ENCODE measurements around the gene RASA2. TPM values are rescaled to one million over a fixed set of nuclear protein-coding genes. Genes with fewer than 3 reads are reported as not detected.

The RASA2 gene
- total RNA-seq, 4 donors from 2014 or later: 22.3 to 43.7 (median 33.6) TPM

DNA sequence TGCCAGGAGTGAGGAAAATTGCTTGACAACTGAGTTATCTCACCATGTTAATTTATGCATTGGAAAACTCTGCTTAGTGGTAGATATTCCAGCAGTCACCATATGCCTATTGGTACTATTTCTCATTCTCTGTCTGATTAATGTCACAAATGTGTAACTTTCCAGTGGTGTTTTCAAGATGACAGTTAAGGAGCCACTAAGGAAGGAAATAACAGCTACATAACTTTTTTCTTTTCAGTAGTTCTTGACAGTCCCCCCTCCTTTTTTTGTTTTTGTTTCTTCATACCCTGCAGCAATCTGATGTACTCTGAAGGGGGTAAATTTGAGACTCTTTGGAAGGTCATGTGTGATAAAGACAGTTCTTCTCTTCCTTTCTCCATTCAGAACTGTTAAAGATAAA lies 13.1 kb downstream of the RASA2 start:
- H3K27ac ChIP-seq: peak overlapping the region; percentile 26 to 70 (median 48)
- H3K4me1 ChIP-seq: peaks cover 0 to 9% (median 0%) of the 10 kb centered on the region in 4 donors
- H3K36me3 ChIP-seq: no peaks in the 10 kb centered on the region
- TF ChIP-seq POLR2A (IDR thresholded peaks at IDR 0.05): no peak
- TF ChIP-seq, protein P1, sequence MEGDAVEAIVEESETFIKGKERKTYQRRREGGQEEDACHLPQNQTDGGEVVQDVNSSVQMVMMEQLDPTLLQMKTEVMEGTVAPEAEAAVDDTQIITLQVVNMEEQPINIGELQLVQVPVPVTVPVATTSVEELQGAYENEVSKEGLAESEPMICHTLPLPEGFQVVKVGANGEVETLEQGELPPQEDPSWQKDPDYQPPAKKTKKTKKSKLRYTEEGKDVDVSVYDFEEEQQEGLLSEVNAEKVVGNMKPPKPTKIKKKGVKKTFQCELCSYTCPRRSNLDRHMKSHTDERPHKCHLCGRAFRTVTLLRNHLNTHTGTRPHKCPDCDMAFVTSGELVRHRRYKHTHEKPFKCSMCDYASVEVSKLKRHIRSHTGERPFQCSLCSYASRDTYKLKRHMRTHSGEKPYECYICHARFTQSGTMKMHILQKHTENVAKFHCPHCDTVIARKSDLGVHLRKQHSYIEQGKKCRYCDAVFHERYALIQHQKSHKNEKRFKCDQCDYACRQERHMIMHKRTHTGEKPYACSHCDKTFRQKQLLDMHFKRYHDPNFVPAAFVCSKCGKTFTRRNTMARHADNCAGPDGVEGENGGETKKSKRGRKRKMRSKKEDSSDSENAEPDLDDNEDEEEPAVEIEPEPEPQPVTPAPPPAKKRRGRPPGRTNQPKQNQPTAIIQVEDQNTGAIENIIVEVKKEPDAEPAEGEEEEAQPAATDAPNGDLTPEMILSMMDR (IDR thresholded peaks at IDR 0.05): no peak
- no peaks in the 10 kb centered on the region for H3K27me3 ChIP-seq
- no peak for DNase-seq
- no peak overlapping the region for H3K4me3 ChIP-seq
- H3K9me3 ChIP-seq: no peaks in the 10 kb centered on the region

DNA sequence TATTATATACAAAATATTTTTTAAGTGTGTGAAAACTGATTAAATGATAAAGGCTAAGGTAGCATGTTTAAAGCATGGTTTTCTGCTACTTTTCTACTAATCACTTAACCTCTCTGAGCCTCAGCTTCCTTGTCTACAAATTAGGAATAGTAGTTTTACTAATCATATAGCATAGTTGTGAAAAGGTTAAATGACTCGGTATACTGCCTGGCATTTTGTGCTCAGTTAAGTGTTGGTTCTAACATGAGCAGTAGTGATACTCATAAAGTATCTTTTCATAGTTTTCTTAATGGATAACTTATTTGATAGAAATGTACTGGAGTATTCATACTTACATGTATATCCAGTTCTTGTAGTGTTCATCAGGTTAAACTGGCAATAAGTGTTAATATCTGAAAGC lies 13.6 kb downstream of the RASA2 start:
- Histone ChIP-seq H3K36me3 (no peaks in the 10 kb centered on the region), H3K9me3 (no peaks in the 10 kb centered on the region), H3K4me1 (peaks cover 0 to 9% (median 0%) of the 10 kb centered on the region in 4 donors), H3K4me3 (no peak overlapping the region), H3K27ac (no peak overlapping the region), H3K27me3 (no peaks in the 10 kb centered on the region)
- DNase-seq: no peak
- no peak for TF ChIP-seq POLR2A (IDR thresholded peaks at IDR 0.05)
- TF ChIP-seq, protein P1 (IDR thresholded peaks at IDR 0.05): no peak

DNA sequence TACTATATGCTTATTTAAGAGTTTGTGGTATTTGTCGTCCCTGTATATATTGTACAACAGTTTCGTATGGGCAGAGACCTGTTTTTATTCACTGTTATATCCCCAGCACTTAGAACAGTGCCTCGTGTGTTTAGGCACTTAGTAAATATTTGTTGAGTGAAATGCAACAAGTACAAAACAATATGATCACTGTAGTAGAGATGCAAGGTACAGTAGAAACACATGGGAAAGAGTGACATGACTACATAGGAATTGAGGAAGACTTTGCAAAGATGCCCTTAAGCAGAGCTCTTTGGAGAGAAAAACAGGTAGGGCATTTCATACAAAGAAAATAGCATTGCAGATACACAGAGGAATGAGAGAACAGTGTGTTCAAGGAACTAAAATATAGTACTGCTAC lies 18.3 kb downstream of the RASA2 start:
- no peak for TF ChIP-seq POLR2A (IDR thresholded peaks at IDR 0.05)
- TF ChIP-seq, protein P1 (IDR thresholded peaks at IDR 0.05): no peak
- no peak overlapping the region for H3K4me3 ChIP-seq
- no peaks in the 10 kb centered on the region for H3K9me3 ChIP-seq
- H3K4me1 ChIP-seq: no peaks in the 10 kb centered on the region
- no peak for DNase-seq
- H3K27ac ChIP-seq: no peak overlapping the region
- no peaks in the 10 kb centered on the region for H3K36me3 ChIP-seq
- H3K27me3 ChIP-seq: no peaks in the 10 kb centered on the region

DNA sequence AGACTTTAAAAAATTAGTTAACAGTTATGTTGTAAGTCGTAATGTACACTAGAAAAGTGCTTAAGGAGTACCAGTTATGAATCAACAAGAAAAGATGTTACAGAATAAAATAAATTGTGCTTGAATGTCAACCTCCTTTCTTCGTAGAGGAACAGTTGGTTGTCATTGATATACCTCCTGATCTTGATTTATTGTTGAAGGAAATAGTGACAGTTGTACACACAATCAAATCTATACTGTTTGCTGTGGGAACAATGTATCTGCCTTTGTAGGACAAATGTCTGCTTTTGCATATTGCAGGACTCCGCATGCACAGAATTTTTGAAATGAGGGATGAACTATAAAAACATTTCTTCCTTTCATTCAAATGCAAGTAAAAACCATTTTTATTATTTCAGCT lies 19.2 kb downstream of the RASA2 start:
- Histone ChIP-seq H3K4me1 (no peaks in the 10 kb centered on the region), H3K27ac (no peak overlapping the region), H3K9me3 (no peaks in the 10 kb centered on the region), H3K36me3 (no peaks in the 10 kb centered on the region), H3K27me3 (no peaks in the 10 kb centered on the region), H3K4me3 (no peak overlapping the region)
- TF ChIP-seq, protein P1 (IDR thresholded peaks at IDR 0.05): no peak
- no peak for TF ChIP-seq POLR2A (IDR thresholded peaks at IDR 0.05)
- DNase-seq: no peak

DNA sequence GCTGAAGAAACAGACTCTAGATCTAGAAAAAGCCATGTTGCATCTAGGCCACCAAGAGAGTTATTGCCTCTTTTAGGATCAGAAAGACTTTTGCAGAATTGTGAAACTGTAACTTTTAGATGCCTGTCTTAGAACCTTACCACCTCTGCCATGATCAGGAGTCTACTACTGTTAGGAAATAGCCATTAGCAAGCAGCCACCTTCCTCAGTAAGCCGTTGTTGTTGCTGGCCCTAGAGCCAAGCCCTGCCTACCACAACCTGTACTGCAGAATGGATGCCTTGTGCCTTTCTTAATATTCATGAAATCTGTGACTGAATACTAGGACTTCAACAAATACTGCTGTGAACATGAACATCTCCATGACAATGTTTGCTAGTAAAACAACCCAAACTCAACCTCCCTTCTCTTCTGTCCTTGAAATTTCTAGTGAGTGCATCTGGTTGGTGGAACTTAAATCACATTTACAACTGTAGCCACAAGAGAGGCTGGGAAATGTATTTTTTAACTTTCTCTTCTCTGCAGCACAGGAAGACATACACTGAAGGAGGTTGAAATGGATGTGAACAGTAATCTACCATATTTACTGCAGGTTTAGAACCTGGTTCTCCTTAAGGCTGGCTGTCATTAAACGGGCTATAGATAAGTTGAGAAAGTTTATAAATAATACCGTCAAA lies 20.7 kb downstream of the RASA2 start:
- Histone ChIP-seq H3K4me3 (no peak overlapping the region), H3K36me3 (no peaks in the 10 kb centered on the region), H3K27me3 (no peaks in the 10 kb centered on the region), H3K4me1 (no peaks in the 10 kb centered on the region), H3K9me3 (no peaks in the 10 kb centered on the region), H3K27ac (no peak overlapping the region)
- no peak for TF ChIP-seq POLR2A (IDR thresholded peaks at IDR 0.05)
- TF ChIP-seq, protein P1 (IDR thresholded peaks at IDR 0.05): no peak
- no peak for DNase-seq

DNA sequence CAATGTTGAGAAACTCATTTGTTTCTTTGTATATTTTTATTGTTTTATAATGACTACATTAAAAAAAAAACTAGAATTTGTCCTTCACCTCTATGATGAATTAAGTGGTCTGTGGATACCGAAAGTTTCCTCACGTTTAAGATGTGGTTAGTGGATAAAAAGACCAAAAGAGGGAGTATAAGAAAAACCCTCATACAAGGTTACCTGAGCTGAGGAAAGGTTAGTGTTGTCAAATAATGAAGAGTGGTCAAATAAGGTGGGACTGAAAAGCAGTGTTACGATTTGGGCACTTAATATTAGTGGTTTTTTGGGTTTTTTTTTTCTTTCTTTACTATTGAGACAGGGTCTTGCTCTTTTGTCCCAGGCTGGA lies 21.2 kb downstream of the RASA2 start:
- H3K4me1 ChIP-seq: no peaks in the 10 kb centered on the region
- no peaks in the 10 kb centered on the region for H3K36me3 ChIP-seq
- H3K27ac ChIP-seq: no peak overlapping the region
- H3K27me3 ChIP-seq: no peaks in the 10 kb centered on the region
- H3K4me3 ChIP-seq: no peak overlapping the region
- no peak for DNase-seq
- TF ChIP-seq, protein P1 (IDR thresholded peaks at IDR 0.05): no peak
- no peak for TF ChIP-seq POLR2A (IDR thresholded peaks at IDR 0.05)
- H3K9me3 ChIP-seq: no peaks in the 10 kb centered on the region
